Thyroid gland (tissue), 4 donors: ENCODE results near the gene RARA. TPM values are rescaled to one million over a fixed set of nuclear protein-coding genes. Genes with fewer than 3 reads are reported as not detected.
A peak's percentile ranks its signal among the peaks of the same experiment; 100 is the strongest.
"Not testable (repeated sequence)": the region's sequence is repeated elsewhere in the genome, so short reads cannot be mapped to it uniquely, and the experiment has no call there.

ENCODE experiments used
- DNase-seq, 2 donors: peaks; one replicate each; pipeline ENCODE4 v3.0.0-alpha.2; 2019
- H3K27ac ChIP-seq, 3 donors: fragments of 200-600 bp; sonication (generic); 1 replicate in 2 of 3; 2 replicates in 1 of 3; pipeline ENCODE4 v1.5.1; 2016 to 2019; ENCODE audit warnings: mild to moderate bottlenecking in 1 of 3, moderate library complexity in 1 of 3
- H3K27me3 ChIP-seq: fragments of 200-600 bp; sonication (generic); one replicate; pipeline ENCODE4 v1.5.1; 2019
- H3K36me3 ChIP-seq, 2 donors: fragments of 200-600 bp; sonication (generic); one replicate each; pipeline ENCODE4 v1.5.1; 2016 to 2019
- H3K4me1 ChIP-seq, 2 donors: fragments of 200-600 bp; sonication (generic); one replicate each; pipeline ENCODE4 v1.5.1; 2017 to 2019
- H3K4me3 ChIP-seq, 3 donors: fragments of 200-600 bp; sonication (generic); replicated peaks in 1 of 3; 1 replicate in 2 of 3; 2 replicates in 1 of 3; pipeline ENCODE4 v1.5.1; 2016; ENCODE audit warnings: mild to moderate bottlenecking in 1 of 3
- H3K9me3 ChIP-seq: fragments of 200-600 bp; sonication (generic); one replicate; pipeline ENCODE4 v1.5.1; 2017
- CTCF ChIP-seq, 6 experiments: fragments of 200-600 bp in 3 of 6; fragments of 450-650 bp in 3 of 6; sonication (generic) in 3 of 6; IDR thresholded peaks; one replicate each; pipeline ENCODE4 v1.5.1; 2016 to 2019; ENCODE audit warnings: antibody characterized with exemption in 6 of 6, mild to moderate bottlenecking in 2 of 6, inconsistent platforms in 1 of 6, moderate library complexity in 1 of 6
- POLR2A ChIP-seq, 2 donors: fragments of 450-650 bp; IDR thresholded peaks; one replicate each; pipeline ENCODE4 v1.6.1; 2017; ENCODE audit warnings: antibody characterized with exemption in 2 of 2, mild to moderate bottlenecking in 2 of 2, moderate library complexity in 1 of 2
- WGBS, 2 donors: methylation state at CpG; one replicate each; pipeline ENCODE4 v1.1.5; 2017; 5-methylcytosine and 5-hydroxymethylcytosine counted together
- intact Hi-C: fragments of 100-400 bp; cut with DNase I; formaldehyde crosslinking; loops from one replicate; pipeline ENCODE4 v1.15.1; 2023
- total RNA-seq, 4 donors: library from RNA; depleted of rRNA; stranded (reverse); fragments of >200 nt; gene quantifications; one replicate each; pipeline ENCODE4 v1.2.3, GENCODE V29; 2016

Gene RARA
- total RNA-seq, 4 donors from 2014 or later = 20.0 to 60.9 (median 35.2) TPM

- Histone ChIP-seq H3K4me1 (peaks cover 3 to 17% of the 10 kb centered on the region in 2 donors), H3K36me3 (no peaks in the 10 kb centered on the region), H3K9me3 (no peaks in the 10 kb centered on the region), H3K27me3 (no peaks in the 10 kb centered on the region), H3K27ac (peak overlapping the region in 1 of 3 donors; percentile 0), H3K4me3 (no peak overlapping the region)
- no peak for TF ChIP-seq CTCF (IDR thresholded peaks at IDR 0.05)
- TF ChIP-seq POLR2A (IDR thresholded peaks at IDR 0.05) = no peak
- 77 to 83% methylated on average over 5 of the region's 5 CpGs for WGBS, 2 donors
- intact Hi-C loops = no loop called here
- DNase-seq = no peak
Measured at GRCh38 chr17:40295488-40296436, 13.2 kb upstream of the RARA start.

- DNase-seq = peak; percentile 58 to 73
- intact Hi-C loops = no loop called here
- H3K27ac ChIP-seq = peak overlapping the region in 1 of 3 donors; percentile 19
Measured at GRCh38 chr17:40297511-40297910, 11.5 kb upstream of the RARA start.

GRCh38 chr17:40298726-40299125 lies 10.3 kb upstream of the RARA start:
- H3K27me3 ChIP-seq = no peaks in the 10 kb centered on the region
- no peak for DNase-seq
- H3K4me3 ChIP-seq = no peak overlapping the region
- no peaks in the 10 kb centered on the region for H3K9me3 ChIP-seq
- peaks cover 9 to 28% of the 10 kb centered on the region in 2 donors for H3K4me1 ChIP-seq
- H3K36me3 ChIP-seq = no peaks in the 10 kb centered on the region
- TF ChIP-seq CTCF (IDR thresholded peaks at IDR 0.05) (no peak), POLR2A (IDR thresholded peaks at IDR 0.05) (no peak)
- H3K27ac ChIP-seq = peak overlapping the region; percentile 14 to 75 (median 70)
- intact Hi-C loops = no loop called here
- WGBS, 2 donors = 28 to 40% methylated on average over 3 of the region's 3 CpGs

More at GRCh38 chr17:40297511-40297910, 11.5 kb upstream of the RARA start:
- H3K36me3 ChIP-seq = no peaks in the 10 kb centered on the region
- peaks cover 3 to 17% of the 10 kb centered on the region in 2 donors for H3K4me1 ChIP-seq
- H3K27me3 ChIP-seq = no peaks in the 10 kb centered on the region
- WGBS, 2 donors = 47 to 49% methylated on average over 2 of the region's 2 CpGs
- no peaks in the 10 kb centered on the region for H3K9me3 ChIP-seq
- no peak overlapping the region for H3K4me3 ChIP-seq
- TF ChIP-seq CTCF (IDR thresholded peaks at IDR 0.05) (no peak), POLR2A (IDR thresholded peaks at IDR 0.05) (no peak)

GRCh38 chr17:40299159-40299757 lies 9.7 kb upstream of the RARA start:
- H3K27me3 ChIP-seq, intact Hi-C loops, H3K4me3 ChIP-seq, H3K36me3 ChIP-seq, DNase-seq, H3K9me3 ChIP-seq: not testable (repeated sequence)
- 81 to 88% methylated on average over 7 of the region's 7 CpGs for WGBS, 2 donors
- Histone ChIP-seq H3K4me1 (peaks cover 13 to 34% of the 10 kb centered on the region in 2 donors), H3K27ac (peak overlapping the region in 2 of 3 donors; percentile 70 to 75)

GRCh38 chr17:40301315-40301714 lies 7.7 kb upstream of the RARA start:
- Histone ChIP-seq H3K4me1 (peaks cover 16 to 43% of the 10 kb centered on the region in 2 donors), H3K27ac (no peak overlapping the region), H3K36me3 (no peaks in the 10 kb centered on the region), H3K4me3 (no peak overlapping the region), H3K27me3 (no peaks in the 10 kb centered on the region), H3K9me3 (no peaks in the 10 kb centered on the region)
- TF ChIP-seq POLR2A (IDR thresholded peaks at IDR 0.05) (no peak), CTCF (IDR thresholded peaks at IDR 0.05) (no peak)
- DNase-seq = no peak
- WGBS, 2 donors = 71 to 78% methylated on average over 4 of the region's 4 CpGs
- intact Hi-C loops = loop anchor here (10.0 kb wide), 1 partner anchor 113 kb away; the partner anchor contains the start of gene TOP2A
